ENCODE measurements around the gene KSR2. TPM values are rescaled to one million over a fixed set of nuclear protein-coding genes. Genes with fewer than 3 reads are reported as not detected.

The KSR2 gene
- total and polyA plus RNA-seq, 2 donors (not counting 3 experiments of a cell fraction or from before 2014, with no cell fraction given) = 2.1 to 5.2 TPM

DNA sequence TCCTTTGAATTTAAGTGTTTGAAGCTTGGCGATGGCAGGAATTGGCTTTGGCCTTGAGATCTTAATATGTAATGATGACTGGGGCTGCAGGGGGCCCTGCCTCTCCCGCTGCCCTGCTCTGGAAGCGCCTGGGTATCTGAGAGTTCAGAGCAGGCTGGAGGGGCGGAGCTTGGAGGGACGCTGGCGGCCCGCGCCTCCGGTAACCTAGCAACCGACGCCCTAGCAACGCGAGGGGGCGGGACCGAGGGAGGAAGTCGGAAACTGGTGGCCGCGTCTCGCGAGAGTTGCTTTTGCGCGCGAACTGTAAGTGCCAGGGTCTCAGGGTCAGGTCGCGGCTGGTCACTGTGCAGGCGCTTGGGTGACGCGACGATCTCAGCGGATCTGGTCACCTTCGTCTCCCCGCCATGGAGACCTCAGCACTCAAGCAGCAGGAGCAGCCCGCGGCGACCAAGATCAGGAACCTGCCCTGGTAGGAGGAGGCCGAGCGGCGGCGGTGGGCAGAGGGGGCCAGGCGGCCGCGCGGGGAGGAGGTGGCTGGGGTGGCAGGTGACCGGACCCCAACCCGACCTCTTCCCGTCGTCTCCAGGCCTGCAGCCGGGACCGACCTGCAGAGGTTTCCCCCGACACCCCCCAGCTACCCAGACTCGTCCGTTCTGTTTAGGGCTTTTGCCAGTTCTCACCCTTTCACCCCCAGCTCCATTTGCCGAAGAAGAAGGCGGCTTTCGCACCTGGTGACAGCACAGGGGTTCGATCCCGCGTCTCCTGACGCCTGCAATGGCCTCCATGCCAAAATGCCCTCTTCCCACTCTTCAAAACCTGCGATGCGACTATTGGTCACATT is 47.9 kb upstream of the KSR2 start, which contains the start of gene RFC5:
Gene RFC5 (plus strand): TSS at position 280 of the 841 bp plus-strand sequence. CDS start 125 bp downstream, at position 405.
- peaks cover 15% of the 10 kb centered on the region for H3K79me2 ChIP-seq (ENCODE audit: control insufficient read depth, insufficient read depth, low read length)
- TSS peak; percentile 38 for BruUV-seq (replicated peaks)
- peak within 1 kb of the TSS; percentile 83 for H3K9ac ChIP-seq (replicated peaks; ENCODE audit: extremely low read depth, insufficient read depth, low read length)
- POLR2A ChIA-PET = interaction anchor here (0.7 kb wide), 1 partner anchor 119 kb away, joined by 3 read pairs; the partner anchor contains the start of gene PEBP1
- H3K9me3 ChIP-seq (replicated peaks; ENCODE audit: control insufficient read depth, insufficient read depth, low read length) = no peaks in the 10 kb centered on the region
- H3K4me3 ChIP-seq (replicated peaks in 1 of 3; ENCODE audit: insufficient read depth in 1 of 3, low read depth in 1 of 3, low read length in 3 of 3) = peak within 1 kb of the TSS; percentile 67 to 94 (median 81)
- peaks cover 2 to 4% of the 10 kb centered on the region in 2 experiments for H3K36me3 ChIP-seq (ENCODE audit: control insufficient read depth in 2 of 2, extremely low read depth in 1 of 2, insufficient read depth in 2 of 2, low read length in 2 of 2)
- CTCF ChIA-PET = interaction anchor here (0.9 to 1.1 kb wide), 5 partner anchors 18 to 142 kb away, joined by 3 to 6 read pairs (median 3); no protein-coding TSS in a partner anchor
- H4K20me1 ChIP-seq (replicated peaks; ENCODE audit: control insufficient read depth, extremely low read depth, insufficient read depth, low read length) = no peaks in the 10 kb centered on the region
- peak within 1 kb of the TSS; percentile 32 for H3K27ac ChIP-seq (ENCODE audit: insufficient read depth, low read depth, low read length)
- intact Hi-C loops (cut with micrococcal nuclease) (loop anchor here (1.0 to 5.0 kb wide), 7 partner anchors 16 to 361 kb away; partner anchors contain the start of genes PEBP1, SUDS3, VSIG10 and WSB2), dilution Hi-C loops (cut with MboI; ENCODE audit: extremely low pct_ligation_motif_present, low sequenced_read_pairs) (no loop called here)
- H2AFZ ChIP-seq (ENCODE audit: low read depth, low read length) = peak within 1 kb of the TSS; percentile 83
- H3K27me3 ChIP-seq (ENCODE audit: control insufficient read depth in 2 of 2, insufficient read depth in 2 of 2, low read length in 2 of 2) = peaks cover 2 to 4% of the 10 kb centered on the region in 2 experiments
- no peaks in the 10 kb centered on the region for H3K9me1 ChIP-seq (replicated peaks; ENCODE audit: control insufficient read depth, extremely low read depth, insufficient read depth, low read length)
- peaks cover 9% of the 10 kb centered on the region for H3K4me1 ChIP-seq (ENCODE audit: control insufficient read depth, extremely low read depth, insufficient read depth, low read length)
- peak within 1 kb of the TSS; percentile 89 for H3K4me2 ChIP-seq (ENCODE audit: insufficient read depth, low read length)
- FAIRE-seq = peak; percentile 95
- DNase-seq (ENCODE audit: low read depth, low spot score) = peak; percentile 98
- TF ChIP-seq EZH2 (IDR thresholded peaks at IDR 0.05; ENCODE audit: borderline replicate concordance, low read depth, low read length, severe bottlenecking) = no peak
- TF ChIP-seq POLR2A (IDR thresholded peaks at IDR 0.05; ENCODE audit: low read depth, low read length) = peak; percentile 36
- TF ChIP-seq, protein P1, sequence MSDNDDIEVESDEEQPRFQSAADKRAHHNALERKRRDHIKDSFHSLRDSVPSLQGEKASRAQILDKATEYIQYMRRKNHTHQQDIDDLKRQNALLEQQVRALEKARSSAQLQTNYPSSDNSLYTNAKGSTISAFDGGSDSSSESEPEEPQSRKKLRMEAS (IDR thresholded peaks at IDR 0.05; ENCODE audit: insufficient read depth, insufficient read length) = peak; percentile 49
- no peak for TF ChIP-seq GATA2 (IDR thresholded peaks at IDR 0.05; ENCODE audit: insufficient read depth, insufficient read length, low read depth, low read length)
- peak; percentile 66 for TF ChIP-seq POLR2AphosphoS5 (IDR thresholded peaks at IDR 0.05; ENCODE audit: insufficient read depth, low read depth, low read length)

All from endothelial cell of umbilical vein (primary cell).